ENCODE measurements around the gene PDCD6IP. TPM values are rescaled to one million over a fixed set of nuclear protein-coding genes. Genes with fewer than 3 reads are reported as not detected.

PDCD6IP gene
- total and polyA plus RNA-seq, 2 of the 13 experiments (the other 11 are each of a cell fraction or from before 2014, with no cell fraction given), result 62.5 to 85.6 TPM

DNA sequence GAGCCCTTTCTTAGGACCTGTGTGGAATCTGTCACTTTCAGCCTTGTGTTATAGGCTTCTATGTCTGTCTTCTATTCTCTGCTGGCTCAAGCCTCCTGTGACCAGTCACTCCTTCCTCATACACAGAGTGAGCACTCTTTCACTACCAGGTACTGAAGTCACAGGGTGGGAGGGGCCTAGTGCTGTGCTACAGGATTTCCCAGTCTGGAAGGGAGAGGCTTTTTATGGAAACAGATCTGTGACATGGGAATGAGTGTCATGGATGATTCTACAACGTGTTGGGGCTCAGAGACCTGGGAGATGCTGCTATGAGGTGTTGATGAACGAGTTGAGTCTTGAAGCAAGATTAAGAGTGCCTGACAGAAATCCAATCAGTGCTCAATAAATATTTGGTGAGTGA lies 100.5 kb downstream of the PDCD6IP start:
- Histone ChIP-seq H3K9me3 (ENCODE audit: low read length) (no peaks in the 10 kb centered on the region), H3K79me2 (ENCODE audit: insufficient read depth, low read length) (no peaks in the 10 kb centered on the region), H3K4me1 (ENCODE audit: insufficient read depth, low read length) (no peaks in the 10 kb centered on the region), H3K9ac (ENCODE audit: insufficient read depth, low read depth, low read length) (no peak overlapping the region), H3K4me3 (replicated peaks in 1 of 3; ENCODE audit: insufficient read depth in 1 of 3, low read depth in 2 of 3, low read length in 3 of 3) (no peak overlapping the region), H3K36me3 (replicated peaks in 1 of 2; ENCODE audit: control insufficient read depth in 1 of 2, insufficient read depth in 2 of 2, low read length in 2 of 2) (no peaks in the 10 kb centered on the region), H3K27ac (ENCODE audit: extremely low read length, insufficient read depth, low read length) (no peak overlapping the region), H4K20me1 (ENCODE audit: insufficient read depth, low read length) (no peaks in the 10 kb centered on the region), H3K4me2 (ENCODE audit: low read depth, low read length) (no peak overlapping the region), H3K27me3 (ENCODE audit: control insufficient read depth in 1 of 2, insufficient read depth in 2 of 2, low read length in 2 of 2) (peaks cover 0 to 1% of the 10 kb centered on the region in 2 experiments; a peak in 1 of 5 replicates), H2AFZ (ENCODE audit: low read length) (no peak overlapping the region)
- ATAC-seq (no peak), FAIRE-seq (no peak), DNase-seq (ENCODE audit: low spot score) (no peak)
- no TSS peak for BruUV-seq (replicated peaks)
- intact Hi-C loops (cut with micrococcal nuclease; ENCODE audit: unreplicated experiment), result no loop called here
- in situ Hi-C loops (cut with HindIII; ENCODE audit: extremely low pct_ligation_motif_present, low pct_unique_long_range_greater_than_20kb), result no loop called here
- POLR2A ChIA-PET, result no interaction called here
- 2% methylated on average over 2 of the region's 2 CpGs for WGBS (ENCODE audit: low lambda C conversion rate)
- CTCF ChIA-PET (ENCODE audit: low intra/inter-chr PET ratio, low total read pairs), result no interaction called here
- TF ChIP-seq, protein P1, sequence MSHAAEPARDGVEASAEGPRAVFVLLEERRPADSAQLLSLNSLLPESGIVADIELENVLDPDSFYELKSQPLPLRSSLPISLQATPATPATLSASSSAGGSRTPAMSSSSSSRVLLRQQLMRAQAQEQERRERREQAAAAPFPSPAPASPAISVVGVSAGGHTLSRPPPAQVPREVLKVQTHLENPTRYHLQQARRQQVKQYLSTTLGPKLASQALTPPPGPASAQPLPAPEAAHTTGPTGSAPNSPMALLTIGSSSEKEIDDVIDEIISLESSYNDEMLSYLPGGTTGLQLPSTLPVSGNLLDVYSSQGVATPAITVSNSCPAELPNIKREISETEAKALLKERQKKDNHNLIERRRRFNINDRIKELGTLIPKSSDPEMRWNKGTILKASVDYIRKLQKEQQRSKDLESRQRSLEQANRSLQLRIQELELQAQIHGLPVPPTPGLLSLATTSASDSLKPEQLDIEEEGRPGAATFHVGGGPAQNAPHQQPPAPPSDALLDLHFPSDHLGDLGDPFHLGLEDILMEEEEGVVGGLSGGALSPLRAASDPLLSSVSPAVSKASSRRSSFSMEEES (CRISPR knock-in tag; IDR thresholded peaks at IDR 0.05), result no peak
- TF ChIP-seq PHF20 (CRISPR knock-in tag; IDR thresholded peaks at IDR 0.05) (no peak), RORA (CRISPR knock-in tag; IDR thresholded peaks at IDR 0.05) (no peak)

- DNase-seq (ENCODE audit: low spot score), result no peak
- ATAC-seq, result no peak
- CTCF ChIA-PET (ENCODE audit: low intra/inter-chr PET ratio, low total read pairs), result no interaction called here
- H2AFZ ChIP-seq (ENCODE audit: low read length), result no peak overlapping the region
- BruUV-seq (replicated peaks), result no TSS peak
- intact Hi-C loops (cut with micrococcal nuclease; ENCODE audit: unreplicated experiment) (no loop called here), in situ Hi-C loops (cut with HindIII; ENCODE audit: extremely low pct_ligation_motif_present, low pct_unique_long_range_greater_than_20kb) (no loop called here)
- no peaks in the 10 kb centered on the region for H3K79me2 ChIP-seq (ENCODE audit: insufficient read depth, low read length)
- no peaks in the 10 kb centered on the region for H3K36me3 ChIP-seq (replicated peaks in 1 of 2; ENCODE audit: control insufficient read depth in 1 of 2, insufficient read depth in 2 of 2, low read length in 2 of 2)
- no peaks in the 10 kb centered on the region for H3K9me3 ChIP-seq (ENCODE audit: low read length)
- peaks cover 0 to 1% of the 10 kb centered on the region in 2 experiments; a peak in 1 of 5 replicates for H3K27me3 ChIP-seq (ENCODE audit: control insufficient read depth in 1 of 2, insufficient read depth in 2 of 2, low read length in 2 of 2)
- no peaks in the 10 kb centered on the region for H3K4me1 ChIP-seq (ENCODE audit: insufficient read depth, low read length)
- POLR2A ChIA-PET, result no interaction called here
- H3K4me3 ChIP-seq (replicated peaks in 1 of 3; ENCODE audit: insufficient read depth in 1 of 3, low read depth in 2 of 3, low read length in 3 of 3), result no peak overlapping the region
- FAIRE-seq, result no peak
- no peak overlapping the region for H3K9ac ChIP-seq (ENCODE audit: insufficient read depth, low read depth, low read length)
- TF ChIP-seq ZNF17 (CRISPR knock-in tag; IDR thresholded peaks at IDR 0.05), result no peak
- no peak for TF ChIP-seq ZNF496 (CRISPR knock-in tag; IDR thresholded peaks at IDR 0.05; ENCODE audit: insufficient replicate concordance)
- TF ChIP-seq KLF16 (CRISPR knock-in tag; IDR thresholded peaks at IDR 0.05), result no peak
- TF ChIP-seq, protein P2, sequence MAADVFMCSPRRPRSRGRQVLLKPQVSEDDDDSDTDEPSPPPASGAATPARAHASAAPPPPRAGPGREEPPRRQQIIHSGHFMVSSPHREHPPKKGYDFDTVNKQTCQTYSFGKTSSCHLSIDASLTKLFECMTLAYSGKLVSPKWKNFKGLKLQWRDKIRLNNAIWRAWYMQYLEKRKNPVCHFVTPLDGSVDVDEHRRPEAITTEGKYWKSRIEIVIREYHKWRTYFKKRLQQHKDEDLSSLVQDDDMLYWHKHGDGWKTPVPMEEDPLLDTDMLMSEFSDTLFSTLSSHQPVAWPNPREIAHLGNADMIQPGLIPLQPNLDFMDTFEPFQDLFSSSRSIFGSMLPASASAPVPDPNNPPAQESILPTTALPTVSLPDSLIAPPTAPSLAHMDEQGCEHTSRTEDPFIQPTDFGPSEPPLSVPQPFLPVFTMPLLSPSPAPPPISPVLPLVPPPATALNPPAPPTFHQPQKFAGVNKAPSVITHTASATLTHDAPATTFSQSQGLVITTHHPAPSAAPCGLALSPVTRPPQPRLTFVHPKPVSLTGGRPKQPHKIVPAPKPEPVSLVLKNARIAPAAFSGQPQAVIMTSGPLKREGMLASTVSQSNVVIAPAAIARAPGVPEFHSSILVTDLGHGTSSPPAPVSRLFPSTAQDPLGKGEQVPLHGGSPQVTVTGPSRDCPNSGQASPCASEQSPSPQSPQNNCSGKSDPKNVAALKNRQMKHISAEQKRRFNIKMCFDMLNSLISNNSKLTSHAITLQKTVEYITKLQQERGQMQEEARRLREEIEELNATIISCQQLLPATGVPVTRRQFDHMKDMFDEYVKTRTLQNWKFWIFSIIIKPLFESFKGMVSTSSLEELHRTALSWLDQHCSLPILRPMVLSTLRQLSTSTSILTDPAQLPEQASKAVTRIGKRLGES (CRISPR knock-in tag; IDR thresholded peaks at IDR 0.05; ENCODE audit: borderline replicate concordance), result no peak
- TF ChIP-seq ZSCAN31 (CRISPR knock-in tag; IDR thresholded peaks at IDR 0.05; ENCODE audit: low read depth), result no peak
- TF ChIP-seq, protein P3, sequence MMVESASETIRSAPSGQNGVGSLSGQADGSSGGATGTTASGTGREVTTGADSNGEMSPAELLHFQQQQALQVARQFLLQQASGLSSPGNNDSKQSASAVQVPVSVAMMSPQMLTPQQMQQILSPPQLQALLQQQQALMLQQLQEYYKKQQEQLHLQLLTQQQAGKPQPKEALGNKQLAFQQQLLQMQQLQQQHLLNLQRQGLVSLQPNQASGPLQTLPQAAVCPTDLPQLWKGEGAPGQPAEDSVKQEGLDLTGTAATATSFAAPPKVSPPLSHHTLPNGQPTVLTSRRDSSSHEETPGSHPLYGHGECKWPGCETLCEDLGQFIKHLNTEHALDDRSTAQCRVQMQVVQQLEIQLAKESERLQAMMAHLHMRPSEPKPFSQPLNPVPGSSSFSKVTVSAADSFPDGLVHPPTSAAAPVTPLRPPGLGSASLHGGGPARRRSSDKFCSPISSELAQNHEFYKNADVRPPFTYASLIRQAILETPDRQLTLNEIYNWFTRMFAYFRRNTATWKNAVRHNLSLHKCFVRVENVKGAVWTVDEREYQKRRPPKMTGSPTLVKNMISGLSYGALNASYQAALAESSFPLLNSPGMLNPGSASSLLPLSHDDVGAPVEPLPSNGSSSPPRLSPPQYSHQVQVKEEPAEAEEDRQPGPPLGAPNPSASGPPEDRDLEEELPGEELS (CRISPR knock-in tag; IDR thresholded peaks at IDR 0.05), result no peak
- no peak for TF ChIP-seq ZNF772 (CRISPR knock-in tag; IDR thresholded peaks at IDR 0.05)
- TF ChIP-seq ZBTB43 (CRISPR knock-in tag; conservative IDR thresholded peaks at IDR 0.05), result no peak
- no peak overlapping the region for H3K27ac ChIP-seq (ENCODE audit: extremely low read length, insufficient read depth, low read length)
- no peak overlapping the region for H3K4me2 ChIP-seq (ENCODE audit: low read depth, low read length)
- H4K20me1 ChIP-seq (ENCODE audit: insufficient read depth, low read length), result no peaks in the 10 kb centered on the region
Observed at GRCh38 chr3:33900440-33900808, 102.0 kb downstream of the PDCD6IP start.
